HS-27A (cell line): Measurements from ENCODE around the gene IL23A.
"Not testable (repeated sequence)": the region's sequence is repeated elsewhere in the genome, so short reads cannot be mapped to it uniquely, and the experiment has no call there.

Source experiments
- DNase-seq: peaks from one replicate; pipeline ENCODE4 v3.0.0-alpha.2; 2012; ENCODE audit warnings: low read depth, missing footprints

IL23A gene

GRCh38 chr12:56338308-56339157 lies at the start of gene IL23A:
TSS of gene IL23A (plus strand) at chr12:56338884. CDS start at chr12:56339045, 161 bp downstream.
- no peak for DNase-seq

GRCh38 chr12:56293795-56294194 lies 44.9 kb upstream of the IL23A start:
- DNase-seq: no peak

- no peak for DNase-seq
These were observed 42.4 kb upstream of the IL23A start for GRCh38 chr12:56296295-56296694.

GRCh38 chr12:56297400-56297799 lies 41.3 kb upstream of the IL23A start:
- DNase-seq: no peak

- no peak for DNase-seq
These were observed 39.9 kb upstream of the IL23A start for GRCh38 chr12:56298828-56299227.

GRCh38 chr12:56299308-56299852 lies 39.3 kb upstream of the IL23A start:
- no peak for DNase-seq

- peak; percentile 91 for DNase-seq
These were observed 38.6 kb upstream of the IL23A start, which contains the start of gene CS for GRCh38 chr12:56299853-56300643. TSS of gene CS (minus strand) at chr12:56300330. CDS start at chr12:56300201, 129 bp downstream.

GRCh38 chr12:56300644-56301464 lies 37.8 kb upstream of the IL23A start:
- DNase-seq: no peak

GRCh38 chr12:56304276-56304675 lies 34.4 kb upstream of the IL23A start:
- no peak for DNase-seq

- no peak for DNase-seq
These were observed 33.7 kb upstream of the IL23A start for GRCh38 chr12:56304872-56305590.

- no peak for DNase-seq
These were observed 31.3 kb upstream of the IL23A start for GRCh38 chr12:56307221-56307965.

GRCh38 chr12:56308714-56309113 lies 30.0 kb upstream of the IL23A start:
- DNase-seq: no peak

- no peak for DNase-seq
These were observed 27.7 kb upstream of the IL23A start for GRCh38 chr12:56311003-56311402.

- no peak for DNase-seq
These were observed 23.4 kb upstream of the IL23A start for GRCh38 chr12:56315249-56315621.

GRCh38 chr12:56315622-56316473 lies 22.8 kb upstream of the IL23A start, which contains the start of gene CNPY2:
TSS of gene CNPY2 (minus strand) at chr12:56315988. CDS start at chr12:56315217, 771 bp downstream.
- peak; percentile 92 for DNase-seq

- no peak for DNase-seq
These were observed 21.0 kb upstream of the IL23A start for GRCh38 chr12:56317675-56318074.

GRCh38 chr12:56321027-56321426 lies 17.7 kb upstream of the IL23A start:
- DNase-seq: no peak

- DNase-seq: not testable (repeated sequence)
These were observed 17.1 kb upstream of the IL23A start for GRCh38 chr12:56321610-56322009.

GRCh38 chr12:56324206-56324605 lies 14.5 kb upstream of the IL23A start:
- no peak for DNase-seq
